Measurements from ENCODE around the gene GNPTAB. TPM values are rescaled to one million over a fixed set of nuclear protein-coding genes. Genes with fewer than 3 reads are reported as not detected.
"Not testable (repeated sequence)": the region's sequence is repeated elsewhere in the genome, so short reads cannot be mapped to it uniquely, and the experiment has no call there.

Gene GNPTAB
- polyA plus RNA-seq, 2 of the 4 experiments (the other 2 are of a cell fraction): 20.3 to 29.3 TPM

DNA sequence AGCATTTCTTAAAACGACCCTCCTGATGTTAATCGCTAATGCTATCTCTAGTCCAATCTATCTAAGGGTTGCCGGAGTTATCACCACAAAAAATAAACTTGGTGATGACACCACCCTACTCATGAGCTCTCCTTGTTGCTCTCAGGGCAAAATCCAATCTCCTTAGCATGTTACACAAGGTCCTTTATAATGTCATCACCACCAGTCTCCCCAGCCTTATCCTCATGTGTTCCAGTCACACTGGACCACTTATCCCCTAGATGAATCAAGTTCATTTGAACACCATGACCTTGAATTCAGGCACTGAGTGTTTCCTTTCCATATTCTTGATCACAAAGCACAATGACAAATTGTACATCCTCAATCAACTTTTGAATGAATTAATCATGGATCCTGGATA, 27.6 kb upstream of the GNPTAB start:
- ChIA-PET POLR2A (no interaction called here), CTCF (interaction anchor here (1.0 kb wide), 1 partner anchor 18 kb away, joined by 3 read pairs; no protein-coding TSS in a partner anchor)
- H3K4me3 ChIP-seq: no peak overlapping the region
- 78% methylated on average over 3 of the region's 3 CpGs for WGBS (ENCODE audit: missing lambda C conversion rate)
- H3K9me3 ChIP-seq: no peaks in the 10 kb centered on the region
- no peak overlapping the region; a peak in 1 of 6 replicates for H3K27ac ChIP-seq
- DNase-seq (ENCODE audit: low read depth in 1 of 2, low spot score in 1 of 2): no peak
- H3K4me2 ChIP-seq: no peak overlapping the region
- TF ChIP-seq SMC3 (IDR thresholded peaks at IDR 0.05) (no peak), EP300 (IDR thresholded peaks at IDR 0.05) (no peak), HOXA7 (CRISPR knock-in tag; IDR thresholded peaks at IDR 0.05) (no peak), KDM1A (IDR thresholded peaks at IDR 0.05; ENCODE audit: low read depth) (no peak), ZC3H11A (IDR thresholded peaks at IDR 0.05) (no peak), GATA3 (IDR thresholded peaks at IDR 0.05; ENCODE audit: borderline replicate concordance) (no peak), HDAC2 (IDR thresholded peaks at IDR 0.05) (no peak), PHF8 (IDR thresholded peaks at IDR 0.05; ENCODE audit: borderline replicate concordance, low read depth) (no peak)
- peaks cover 37% of the 10 kb centered on the region for H3K4me1 ChIP-seq
- FAIRE-seq: no peak
- no peak for ATAC-seq

DNA sequence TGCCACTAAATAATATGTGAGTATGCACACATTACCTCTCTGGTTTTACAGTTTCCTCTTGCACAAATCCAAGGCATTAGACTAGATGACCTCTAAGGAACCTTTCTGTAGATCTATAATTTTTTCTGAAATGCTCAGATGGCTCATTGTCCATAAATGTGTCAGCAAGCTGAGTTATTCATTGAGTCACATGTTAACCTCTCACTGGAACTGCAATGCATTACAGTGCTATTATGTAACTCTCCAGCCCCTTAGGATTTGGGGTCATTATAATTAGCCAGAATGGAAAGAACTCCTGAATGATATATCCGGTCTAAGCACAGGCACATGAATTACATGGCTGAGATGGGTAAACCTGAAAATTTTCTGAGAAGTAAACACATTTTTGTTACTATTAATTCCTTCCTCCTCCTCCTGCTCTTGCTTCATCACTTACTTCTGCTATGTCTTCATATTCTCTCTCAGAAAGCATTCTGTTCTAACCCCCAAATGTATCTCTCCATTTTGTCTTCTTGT, 26.3 kb upstream of the GNPTAB start:
- CTCF ChIA-PET: interaction anchor here (1.0 kb wide), 1 partner anchor 17 kb away, joined by 3 read pairs; no protein-coding TSS in a partner anchor
- ATAC-seq (peak; percentile 68 to 73; a peak in 4 of 6 replicates), DNase-seq (ENCODE audit: low read depth in 1 of 2, low spot score in 1 of 2) (peak in 1 of 2 experiments; percentile 42), FAIRE-seq (no peak)
- TF ChIP-seq FOXS1 (CRISPR knock-in tag; IDR thresholded peaks at IDR 0.05): no peak
- TF ChIP-seq POLR2A (IDR thresholded peaks at IDR 0.05; ENCODE audit: low read length): no peak
- no peak for TF ChIP-seq FOSL2 (IDR thresholded peaks at IDR 0.05)
- peak; percentile 74 for TF ChIP-seq FOSL2 (CRISPR knock-in tag; IDR thresholded peaks at IDR 0.05)
- TF ChIP-seq ZSCAN20 (CRISPR knock-in tag; IDR thresholded peaks at IDR 0.05): no peak
- peak in 1 of 2 experiments; percentile 69; a peak in 1 of 4 replicates for TF ChIP-seq CEBPB (IDR thresholded peaks at IDR 0.05)
- TF ChIP-seq TFCP2L1 (CRISPR knock-in tag; IDR thresholded peaks at IDR 0.05): no peak
- TF ChIP-seq, protein P1, sequence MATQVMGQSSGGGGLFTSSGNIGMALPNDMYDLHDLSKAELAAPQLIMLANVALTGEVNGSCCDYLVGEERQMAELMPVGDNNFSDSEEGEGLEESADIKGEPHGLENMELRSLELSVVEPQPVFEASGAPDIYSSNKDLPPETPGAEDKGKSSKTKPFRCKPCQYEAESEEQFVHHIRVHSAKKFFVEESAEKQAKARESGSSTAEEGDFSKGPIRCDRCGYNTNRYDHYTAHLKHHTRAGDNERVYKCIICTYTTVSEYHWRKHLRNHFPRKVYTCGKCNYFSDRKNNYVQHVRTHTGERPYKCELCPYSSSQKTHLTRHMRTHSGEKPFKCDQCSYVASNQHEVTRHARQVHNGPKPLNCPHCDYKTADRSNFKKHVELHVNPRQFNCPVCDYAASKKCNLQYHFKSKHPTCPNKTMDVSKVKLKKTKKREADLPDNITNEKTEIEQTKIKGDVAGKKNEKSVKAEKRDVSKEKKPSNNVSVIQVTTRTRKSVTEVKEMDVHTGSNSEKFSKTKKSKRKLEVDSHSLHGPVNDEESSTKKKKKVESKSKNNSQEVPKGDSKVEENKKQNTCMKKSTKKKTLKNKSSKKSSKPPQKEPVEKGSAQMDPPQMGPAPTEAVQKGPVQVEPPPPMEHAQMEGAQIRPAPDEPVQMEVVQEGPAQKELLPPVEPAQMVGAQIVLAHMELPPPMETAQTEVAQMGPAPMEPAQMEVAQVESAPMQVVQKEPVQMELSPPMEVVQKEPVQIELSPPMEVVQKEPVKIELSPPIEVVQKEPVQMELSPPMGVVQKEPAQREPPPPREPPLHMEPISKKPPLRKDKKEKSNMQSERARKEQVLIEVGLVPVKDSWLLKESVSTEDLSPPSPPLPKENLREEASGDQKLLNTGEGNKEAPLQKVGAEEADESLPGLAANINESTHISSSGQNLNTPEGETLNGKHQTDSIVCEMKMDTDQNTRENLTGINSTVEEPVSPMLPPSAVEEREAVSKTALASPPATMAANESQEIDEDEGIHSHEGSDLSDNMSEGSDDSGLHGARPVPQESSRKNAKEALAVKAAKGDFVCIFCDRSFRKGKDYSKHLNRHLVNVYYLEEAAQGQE (IDR thresholded peaks at IDR 0.05): no peak
- TF ChIP-seq HDAC2 (IDR thresholded peaks at IDR 0.05): no peak
- no peak for TF ChIP-seq HEYL (CRISPR knock-in tag; IDR thresholded peaks at IDR 0.05)
- TF ChIP-seq JUNB (IDR thresholded peaks at IDR 0.05): peak; percentile 39; the same call in 1 of the 2 replicates
- no peak for TF ChIP-seq CHD2 (IDR thresholded peaks at IDR 0.05; ENCODE audit: low read length, partially characterized antibody)
- no peak for TF ChIP-seq RFX5 (IDR thresholded peaks at IDR 0.05)
- TF ChIP-seq NPAS2 (CRISPR knock-in tag; IDR thresholded peaks at IDR 0.05; ENCODE audit: borderline replicate concordance): no peak
- TF ChIP-seq EHMT2 (IDR thresholded peaks at IDR 0.05; ENCODE audit: low read depth): no peak
- no peak for TF ChIP-seq HOXB5 (CRISPR knock-in tag; IDR thresholded peaks at IDR 0.05)
- TF ChIP-seq PHF8 (IDR thresholded peaks at IDR 0.05; ENCODE audit: borderline replicate concordance, low read depth): no peak
- TF ChIP-seq ESRRA (IDR thresholded peaks at IDR 0.05; ENCODE audit: borderline replicate concordance, low read length): no peak
- Histone ChIP-seq H3K4me3 (no peak overlapping the region), H3K27ac (peak overlapping the region; percentile 48 to 78; a peak in 5 of 6 replicates), H3K9me3 (no peaks in the 10 kb centered on the region), H3K4me1 (peaks cover 37% of the 10 kb centered on the region), H3K4me2 (peak overlapping the region; percentile 49)
- POLR2A ChIA-PET: no interaction called here
- 49% methylated on average over 1 of the region's 1 CpG for WGBS (ENCODE audit: missing lambda C conversion rate)

- POLR2A ChIA-PET; ATAC-seq; H3K9me3 ChIP-seq; FAIRE-seq; DNase-seq (ENCODE audit: low read depth in 1 of 2, low spot score in 1 of 2); H3K4me3 ChIP-seq: not testable (repeated sequence)
- 81% methylated on average over 5 of the region's 5 CpGs for WGBS (ENCODE audit: missing lambda C conversion rate)
- CTCF ChIA-PET: interaction anchor here (0.7 to 2.4 kb wide), 3 partner anchors 17 to 902 kb away, joined by 3 to 18 read pairs (median 5); no protein-coding TSS in a partner anchor
- Histone ChIP-seq H3K4me1 (peaks cover 37% of the 10 kb centered on the region), H3K27ac (peak overlapping the region; percentile 48 to 78; a peak in 5 of 6 replicates), H3K4me2 (peak overlapping the region; percentile 49)
These were observed 25.9 kb upstream of the GNPTAB start for GRCh38 chr12:101856614-101857013.

Measured in A549 (cell line).